ENCODE measurements around the gene AACS. TPM values are rescaled to one million over a fixed set of nuclear protein-coding genes. Genes with fewer than 3 reads are reported as not detected.

The AACS gene
- total RNA-seq, 1 experiment from 2014 or later = 52.8 TPM

GRCh38 chr12:125145196-125145595, 80.0 kb downstream of the AACS start:
- no TSS peak for BruUV-seq (replicated peaks)

GRCh38 chr12:125148316-125148715, 83.1 kb downstream of the AACS start:
- H3K27ac Mint-ChIP-seq (ENCODE audit: low read depth, unreplicated experiment) = peak overlapping the region; percentile 31

More at GRCh38 chr12:125145196-125145595, 80.0 kb downstream of the AACS start:
- ChIA-PET CTCF (no interaction called here), POLR2A (no interaction called here)
- no peaks in the 10 kb centered on the region for H3K27me3 Mint-ChIP-seq (ENCODE audit: insufficient read depth, unreplicated experiment)
- DNase-seq (ENCODE audit: unreplicated experiment) = no peak
- H3K4me1 Mint-ChIP-seq (ENCODE audit: insufficient read depth, unreplicated experiment) = peaks cover 11% of the 10 kb centered on the region
- no peak for TF ChIP-seq CTCF (IDR thresholded peaks at IDR 0.05; ENCODE audit: unreplicated experiment)
- no peak overlapping the region for H3K4me3 Mint-ChIP-seq (ENCODE audit: unreplicated experiment)
- no peaks in the 10 kb centered on the region for H3K9me3 Mint-ChIP-seq (ENCODE audit: unreplicated experiment)
- H3K36me3 Mint-ChIP-seq (ENCODE audit: insufficient read depth, unreplicated experiment) = no peaks in the 10 kb centered on the region
- intact Hi-C loops (cut with micrococcal nuclease) = no loop called here
- no peak overlapping the region for H3K27ac Mint-ChIP-seq (ENCODE audit: low read depth, unreplicated experiment)

GRCh38 chr12:125149160-125150108, 84.2 kb downstream of the AACS start:
- no TSS peak for BruUV-seq (replicated peaks)
- Mint-ChIP-seq H3K27ac (ENCODE audit: low read depth, unreplicated experiment) (no peak overlapping the region), H3K27me3 (ENCODE audit: insufficient read depth, unreplicated experiment) (no peaks in the 10 kb centered on the region), H3K36me3 (ENCODE audit: insufficient read depth, unreplicated experiment) (no peaks in the 10 kb centered on the region), H3K9me3 (ENCODE audit: unreplicated experiment) (no peaks in the 10 kb centered on the region), H3K4me3 (ENCODE audit: unreplicated experiment) (no peak overlapping the region), H3K4me1 (ENCODE audit: insufficient read depth, unreplicated experiment) (no peaks in the 10 kb centered on the region)
- DNase-seq (ENCODE audit: unreplicated experiment) = no peak
- CTCF ChIA-PET = no interaction called here
- intact Hi-C loops (cut with micrococcal nuclease) = no loop called here
- POLR2A ChIA-PET = interaction anchor here (0.6 to 1.1 kb wide), 2 partner anchors 235 to 1455 kb away, joined by 3 to 4 read pairs; partner anchors contain the start of gene UBC
- TF ChIP-seq CTCF (IDR thresholded peaks at IDR 0.05; ENCODE audit: unreplicated experiment) = no peak

More at GRCh38 chr12:125148316-125148715, 83.1 kb downstream of the AACS start:
- intact Hi-C loops (cut with micrococcal nuclease) = no loop called here
- no peaks in the 10 kb centered on the region for H3K36me3 Mint-ChIP-seq (ENCODE audit: insufficient read depth, unreplicated experiment)
- POLR2A ChIA-PET = interaction anchor here (0.8 to 1.1 kb wide), 2 partner anchors 73 to 234 kb away, joined by 3 read pairs; partner anchors contain the start of gene UBC
- DNase-seq (ENCODE audit: unreplicated experiment) = peak; percentile 23
- H3K9me3 Mint-ChIP-seq (ENCODE audit: unreplicated experiment) = no peaks in the 10 kb centered on the region
- BruUV-seq (replicated peaks) = no TSS peak
- TF ChIP-seq CTCF (IDR thresholded peaks at IDR 0.05; ENCODE audit: unreplicated experiment) = no peak
- no peaks in the 10 kb centered on the region for H3K27me3 Mint-ChIP-seq (ENCODE audit: insufficient read depth, unreplicated experiment)
- no peaks in the 10 kb centered on the region for H3K4me1 Mint-ChIP-seq (ENCODE audit: insufficient read depth, unreplicated experiment)
- H3K4me3 Mint-ChIP-seq (ENCODE audit: unreplicated experiment) = no peak overlapping the region
- CTCF ChIA-PET = interaction anchor here (0.6 kb wide), 1 partner anchor 256 kb away, joined by 3 read pairs; no protein-coding TSS in a partner anchor

GRCh38 chr12:125151284-125151683, 86.0 kb downstream of the AACS start:
- ChIA-PET CTCF (no interaction called here), POLR2A (no interaction called here)
- no peak for DNase-seq (ENCODE audit: unreplicated experiment)
- H3K9me3 Mint-ChIP-seq (ENCODE audit: unreplicated experiment) = no peaks in the 10 kb centered on the region
- no peak for TF ChIP-seq CTCF (IDR thresholded peaks at IDR 0.05; ENCODE audit: unreplicated experiment)
- H3K4me1 Mint-ChIP-seq (ENCODE audit: insufficient read depth, unreplicated experiment) = no peaks in the 10 kb centered on the region
- H3K27me3 Mint-ChIP-seq (ENCODE audit: insufficient read depth, unreplicated experiment) = no peaks in the 10 kb centered on the region
- H3K27ac Mint-ChIP-seq (ENCODE audit: low read depth, unreplicated experiment) = no peak overlapping the region
- BruUV-seq (replicated peaks) = no TSS peak
- H3K4me3 Mint-ChIP-seq (ENCODE audit: unreplicated experiment) = no peak overlapping the region
- intact Hi-C loops (cut with micrococcal nuclease) = no loop called here
- H3K36me3 Mint-ChIP-seq (ENCODE audit: insufficient read depth, unreplicated experiment) = no peaks in the 10 kb centered on the region
